Left ventricle myocardium inferior (tissue), 1 donor: ENCODE data around the gene DHX8. TPM values are rescaled to one million over a fixed set of nuclear protein-coding genes. Genes with fewer than 3 reads are reported as not detected.

Experiments used
- DNase-seq: peaks from one replicate; pipeline ENCODE4 v3.0.0-alpha.2; 2020
- H3K27ac ChIP-seq: fragments of 200-600 bp; replicated peaks from 2 replicates; pipeline ENCODE4 v1.8.0; 2021
- H3K27me3 ChIP-seq: fragments of 200-600 bp; 2 replicates; pipeline ENCODE4 v1.8.0; 2021; ENCODE audit warnings: low read depth
- H3K36me3 ChIP-seq: fragments of 200-600 bp; 2 replicates; pipeline ENCODE4 v1.8.0; 2021
- H3K4me1 ChIP-seq: fragments of 200-600 bp; 2 replicates; pipeline ENCODE4 v1.8.0; 2021
- H3K4me3 ChIP-seq: fragments of 200-600 bp; 2 replicates; pipeline ENCODE4 v1.8.0; 2021; ENCODE audit warnings: mild to moderate bottlenecking, moderate library complexity
- H3K9me3 ChIP-seq: fragments of 200-600 bp; replicated peaks from 2 replicates; pipeline ENCODE4 v1.8.0; 2021
- intact Hi-C: fragments of 100-400 bp; cut with micrococcal nuclease; formaldehyde crosslinking; loops from one replicate; pipeline ENCODE4 v1.11.0; 2022
- total RNA-seq: library from RNA; stranded (reverse); fragmentation: NEBNext Ultra II Directional; extraction: Animal tissue kit (Norgen Biotek cat#: 25700); gene quantifications from one replicate; pipeline ENCODE4 v1.2.1, GENCODE V29; 2021
- TF ChIP-seq, protein P1 (sequence below): fragments of 200-600 bp; IDR thresholded peaks from 2 replicates; pipeline ENCODE4 v1.8.0; 2021; ENCODE audit warnings: antibody characterized with exemption, mild to moderate bottlenecking, borderline replicate concordance
- donor health status: DM: no; HTN: yes; CAD: no; lungs with severe emphysema.

DHX8 gene
- total RNA-seq, 1 donor from 2014 or later: 26.0 TPM

DNA sequence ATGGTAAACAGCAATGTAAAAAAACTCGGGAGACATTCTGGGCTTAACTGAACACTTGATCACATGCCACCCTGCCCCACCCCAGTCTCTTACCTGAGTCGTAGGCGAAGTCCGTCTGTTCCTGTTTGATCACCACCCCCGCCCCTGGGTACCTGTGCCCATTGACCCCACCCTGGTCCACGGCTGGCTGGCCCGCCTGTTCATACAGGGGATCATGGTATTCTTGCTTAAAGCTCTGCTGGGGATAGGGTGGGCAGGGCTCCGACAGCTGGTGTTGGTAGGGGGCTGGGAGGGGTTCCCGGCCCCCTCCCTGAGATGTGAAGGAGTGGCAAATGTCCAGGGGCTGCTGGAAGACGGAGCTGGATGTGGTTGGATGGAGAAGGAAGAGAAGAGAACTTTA, 48.8 kb downstream of the DHX8 start:
- intact Hi-C loops: no loop called here
- Histone ChIP-seq H3K4me1 (peaks cover 49% of the 10 kb centered on the region), H3K4me3 (no peak overlapping the region), H3K36me3 (no peaks in the 10 kb centered on the region), H3K27ac (no peak overlapping the region), H3K9me3 (no peaks in the 10 kb centered on the region), H3K27me3 (no peaks in the 10 kb centered on the region)
- no peak for DNase-seq
- TF ChIP-seq, protein P1, sequence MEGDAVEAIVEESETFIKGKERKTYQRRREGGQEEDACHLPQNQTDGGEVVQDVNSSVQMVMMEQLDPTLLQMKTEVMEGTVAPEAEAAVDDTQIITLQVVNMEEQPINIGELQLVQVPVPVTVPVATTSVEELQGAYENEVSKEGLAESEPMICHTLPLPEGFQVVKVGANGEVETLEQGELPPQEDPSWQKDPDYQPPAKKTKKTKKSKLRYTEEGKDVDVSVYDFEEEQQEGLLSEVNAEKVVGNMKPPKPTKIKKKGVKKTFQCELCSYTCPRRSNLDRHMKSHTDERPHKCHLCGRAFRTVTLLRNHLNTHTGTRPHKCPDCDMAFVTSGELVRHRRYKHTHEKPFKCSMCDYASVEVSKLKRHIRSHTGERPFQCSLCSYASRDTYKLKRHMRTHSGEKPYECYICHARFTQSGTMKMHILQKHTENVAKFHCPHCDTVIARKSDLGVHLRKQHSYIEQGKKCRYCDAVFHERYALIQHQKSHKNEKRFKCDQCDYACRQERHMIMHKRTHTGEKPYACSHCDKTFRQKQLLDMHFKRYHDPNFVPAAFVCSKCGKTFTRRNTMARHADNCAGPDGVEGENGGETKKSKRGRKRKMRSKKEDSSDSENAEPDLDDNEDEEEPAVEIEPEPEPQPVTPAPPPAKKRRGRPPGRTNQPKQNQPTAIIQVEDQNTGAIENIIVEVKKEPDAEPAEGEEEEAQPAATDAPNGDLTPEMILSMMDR: no peak

DNA sequence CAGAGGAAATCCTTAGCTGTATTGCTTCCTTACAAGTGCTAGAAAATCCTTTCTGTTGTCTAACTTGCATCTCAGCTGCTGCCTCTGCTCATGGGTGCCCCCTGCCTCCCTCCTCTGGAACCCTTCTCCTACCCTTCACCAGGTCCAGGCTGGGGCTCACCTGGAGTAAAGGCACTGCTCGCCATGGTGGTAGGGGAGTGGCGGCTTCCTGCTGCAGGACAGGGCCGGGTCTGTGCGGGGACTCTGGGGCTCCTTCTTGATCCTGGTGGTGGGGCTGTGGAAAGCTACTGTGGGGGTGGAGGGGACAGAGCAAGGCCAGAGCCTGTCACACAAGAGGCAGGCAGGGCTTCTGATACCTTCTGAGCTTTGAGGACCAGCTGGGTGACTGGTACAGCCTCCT, 49.9 kb downstream of the DHX8 start:
- TF ChIP-seq, protein P1: no peak
- no peak for DNase-seq
- Histone ChIP-seq H3K4me3 (no peak overlapping the region), H3K36me3 (no peaks in the 10 kb centered on the region), H3K4me1 (peaks cover 39% of the 10 kb centered on the region), H3K27me3 (no peaks in the 10 kb centered on the region), H3K9me3 (no peaks in the 10 kb centered on the region), H3K27ac (no peak overlapping the region)
- intact Hi-C loops: no loop called here

DNA sequence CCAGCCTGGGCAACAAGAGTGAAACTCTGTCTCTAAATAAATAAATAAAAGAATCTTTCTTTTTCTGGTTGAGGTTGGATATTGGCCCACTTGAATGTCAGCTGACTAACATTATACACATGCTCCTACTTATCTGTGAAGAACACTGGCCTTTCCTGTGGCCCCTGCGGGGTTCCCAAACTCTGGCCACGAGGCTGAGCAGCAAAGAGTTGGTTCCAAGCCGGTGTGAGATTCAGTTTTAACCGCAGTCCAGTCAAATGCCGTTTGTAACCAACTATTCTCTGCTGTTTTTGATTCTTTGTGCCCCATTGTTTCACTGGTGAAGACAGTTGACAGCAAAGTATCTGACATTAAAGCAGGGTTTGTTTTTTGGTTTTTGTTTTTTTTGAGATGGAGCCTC, 51.1 kb downstream of the DHX8 start:
- TF ChIP-seq, protein P1: no peak
- Histone ChIP-seq H3K9me3 (no peaks in the 10 kb centered on the region), H3K4me1 (peaks cover 27% of the 10 kb centered on the region), H3K36me3 (no peaks in the 10 kb centered on the region), H3K27ac (no peak overlapping the region), H3K27me3 (no peaks in the 10 kb centered on the region), H3K4me3 (no peak overlapping the region)
- intact Hi-C loops: no loop called here
- DNase-seq: no peak

DNA sequence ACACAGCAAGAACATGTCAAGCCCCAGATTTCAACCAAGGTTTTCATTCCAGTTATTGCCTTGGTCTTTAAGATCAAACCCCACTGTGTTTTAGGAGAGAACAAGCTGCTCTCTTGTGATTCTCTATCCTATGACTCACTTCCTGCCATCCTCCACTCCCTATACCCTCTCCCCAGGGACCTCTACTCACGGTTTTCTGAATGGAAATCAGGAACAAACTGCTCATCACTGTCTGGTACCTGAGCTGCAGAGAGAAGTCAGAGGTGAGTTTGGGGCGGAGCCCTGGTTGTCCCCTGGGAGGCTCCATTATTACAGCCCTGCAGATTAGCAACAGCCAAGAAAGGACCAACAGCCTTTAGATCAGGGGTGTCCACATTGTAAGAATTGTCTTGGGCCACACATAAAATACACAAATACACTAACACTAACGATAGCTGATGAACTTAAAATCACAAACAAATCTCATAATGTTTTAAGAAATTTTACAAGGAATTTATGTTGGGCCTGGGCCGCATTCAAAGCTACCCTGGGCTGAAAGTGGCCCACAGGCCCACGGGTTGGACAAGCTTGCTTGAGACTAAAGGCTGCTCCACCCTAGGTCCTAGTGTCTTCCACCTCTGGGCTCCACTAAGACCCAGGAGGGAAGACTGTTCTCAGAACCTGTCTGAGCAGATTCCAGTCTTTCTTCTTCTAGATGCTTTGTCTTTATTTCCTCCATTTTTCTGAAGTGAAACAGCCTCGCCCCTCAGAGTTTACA, 52.6 kb downstream of the DHX8 start:
- Histone ChIP-seq H3K4me1 (peaks cover 22% of the 10 kb centered on the region), H3K36me3 (no peaks in the 10 kb centered on the region), H3K9me3 (no peaks in the 10 kb centered on the region), H3K4me3 (no peak overlapping the region), H3K27me3 (no peaks in the 10 kb centered on the region), H3K27ac (no peak overlapping the region)
- TF ChIP-seq, protein P1: no peak
- intact Hi-C loops: no loop called here
- no peak for DNase-seq

DNA sequence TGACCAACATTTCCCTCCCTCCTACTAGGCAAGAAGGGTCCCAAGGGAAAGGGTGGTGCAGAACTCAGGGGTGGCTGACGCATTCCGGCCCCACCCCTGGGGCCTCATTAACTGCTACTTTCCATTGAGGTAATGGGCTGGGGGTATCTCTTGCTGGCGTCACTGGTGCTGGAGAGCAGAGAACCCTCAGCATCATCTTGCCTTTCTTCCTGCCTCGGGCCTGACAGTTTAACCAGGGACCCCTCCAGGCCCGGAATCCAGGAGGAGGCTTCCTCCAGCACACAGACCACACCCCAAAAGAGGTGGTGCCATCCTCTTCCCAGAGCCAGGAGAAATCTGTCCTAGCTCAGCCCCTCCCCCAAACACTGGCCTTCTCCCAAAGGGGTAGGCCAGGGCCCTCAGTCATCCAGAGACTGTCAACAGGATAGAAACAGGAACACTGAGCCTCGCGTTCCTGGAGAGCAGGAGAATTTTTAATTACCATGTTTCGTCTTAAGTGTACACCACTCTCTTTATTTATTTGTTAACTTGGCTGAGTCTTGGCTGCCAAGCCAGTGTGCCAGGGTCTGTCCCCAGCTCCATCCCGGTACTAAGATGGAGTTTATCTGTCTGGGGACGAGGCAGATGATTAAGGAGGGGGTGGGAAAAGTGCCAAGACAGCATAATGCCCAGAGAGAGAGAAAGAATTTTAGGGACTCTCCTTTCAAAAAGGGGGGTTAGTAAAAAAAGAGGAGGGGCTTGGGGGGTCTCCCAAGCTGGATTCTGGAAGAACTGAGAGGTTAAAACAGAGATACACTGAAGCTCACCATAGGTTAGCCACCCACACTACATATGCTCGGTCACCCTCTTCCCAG, 57.3 kb downstream of the DHX8 start:
- Histone ChIP-seq H3K9me3 (no peaks in the 10 kb centered on the region), H3K27ac (peak overlapping the region; percentile 38), H3K27me3 (peaks cover 5% of the 10 kb centered on the region), H3K36me3 (no peaks in the 10 kb centered on the region), H3K4me1 (peaks cover 38% of the 10 kb centered on the region), H3K4me3 (no peak overlapping the region)
- TF ChIP-seq, protein P1: no peak
- intact Hi-C loops: no loop called here
- peak; percentile 40 for DNase-seq
